NCI-H460 (cell line): ENCODE data around the gene NBPF1. TPM values are rescaled to one million over a fixed set of nuclear protein-coding genes. Genes with fewer than 3 reads are reported as not detected.
A peak's percentile ranks its signal among the peaks of the same experiment; 100 is the strongest.
"Not testable (repeated sequence)": the region's sequence is repeated elsewhere in the genome, so short reads cannot be mapped to it uniquely, and the experiment has no call there.

ENCODE experiments used
- DNase-seq: peaks from one replicate; pipeline ENCODE4 v3.0.0-alpha.2; 2016; ENCODE audit warnings: low read depth; ENCODE audit errors: extremely low read depth
- total RNA-seq: library from RNA; depleted of rRNA; stranded (reverse); fragments of >200 nt; shearing (Covaris generic); gene quantifications from 2 replicates; pipeline ENCODE4 v1.2.3, GENCODE V29; 2014

NBPF1 gene
- total RNA-seq, 1 experiment from 2014 or later: 12.9 TPM

- not testable (repeated sequence) for DNase-seq
Observed at GRCh38 chr1:16557034-16557433, 56.3 kb downstream of the NBPF1 start.

GRCh38 chr1:16553244-16553643, 60.1 kb downstream of the NBPF1 start:
- DNase-seq: not testable (repeated sequence)

DNA sequence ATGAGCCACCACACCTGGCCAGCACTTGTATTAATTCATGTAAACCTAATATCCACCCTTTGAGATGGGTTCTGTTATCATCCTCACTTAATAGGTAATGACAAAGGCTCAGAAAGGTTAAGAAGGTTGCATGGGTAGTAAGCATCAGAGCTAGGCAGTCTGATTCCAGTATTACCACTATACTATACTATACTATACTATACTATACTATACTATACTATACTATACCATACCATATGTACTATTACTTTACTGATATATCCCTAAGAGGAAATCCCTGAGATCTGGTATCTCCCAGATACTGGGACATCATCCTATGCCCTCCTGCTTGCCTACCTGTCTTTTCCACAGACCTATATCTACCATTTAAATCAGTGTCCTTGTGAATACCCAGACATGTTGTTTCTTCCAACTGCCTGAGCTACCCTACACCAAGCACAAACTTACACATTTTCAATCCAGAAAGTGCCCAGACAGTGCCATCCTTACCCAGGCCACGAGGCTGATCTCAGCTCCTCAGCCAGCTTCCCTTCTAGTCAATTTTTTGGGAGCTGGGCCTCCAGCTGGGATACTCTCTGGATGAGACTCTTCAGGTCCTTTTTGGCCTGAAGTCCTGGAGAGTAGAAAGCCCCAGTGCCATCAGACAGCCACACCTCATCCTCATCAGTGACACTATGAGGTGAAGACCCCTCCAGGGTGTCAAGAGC, 63.0 kb downstream of the NBPF1 start:
- DNase-seq: not testable (repeated sequence)

GRCh38 chr1:16549545-16549944, 63.8 kb downstream of the NBPF1 start:
- DNase-seq: not testable (repeated sequence)

DNA sequence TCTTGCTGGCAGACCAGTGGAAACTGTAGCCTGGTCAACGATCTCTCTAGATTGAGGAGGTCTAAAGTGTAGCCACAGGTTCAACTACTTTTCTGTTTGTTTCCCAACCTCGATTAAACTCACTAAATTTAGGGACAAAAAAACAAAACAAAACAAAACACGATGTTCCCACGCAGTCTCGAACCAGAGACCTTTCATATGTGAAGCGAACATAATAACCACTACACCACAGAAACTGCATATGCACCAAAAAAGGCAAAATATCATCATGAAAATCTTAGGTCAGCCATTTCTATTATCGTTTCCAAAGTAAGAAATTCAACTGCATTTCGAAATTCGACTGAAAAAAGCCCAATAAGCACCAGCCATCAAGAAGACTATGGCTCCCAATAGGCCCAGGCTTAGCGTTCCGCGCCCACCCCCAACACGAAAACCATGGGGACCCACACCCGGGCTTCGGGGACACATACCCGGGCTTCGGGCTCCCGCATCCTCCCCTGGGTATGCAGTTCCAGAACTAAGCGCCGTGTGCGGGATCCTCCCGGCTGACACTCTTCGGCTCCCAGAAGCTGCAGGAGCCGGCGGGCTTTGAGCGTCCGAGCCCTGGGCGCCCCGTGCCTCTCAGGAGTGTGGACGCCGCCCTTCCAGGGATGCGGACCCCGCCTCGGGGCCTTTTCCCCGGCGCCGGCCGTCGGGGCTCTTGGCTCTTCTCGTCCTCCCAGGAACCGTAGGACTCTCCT, 65.7 kb downstream of the NBPF1 start:
- DNase-seq: not testable (repeated sequence)

DNA sequence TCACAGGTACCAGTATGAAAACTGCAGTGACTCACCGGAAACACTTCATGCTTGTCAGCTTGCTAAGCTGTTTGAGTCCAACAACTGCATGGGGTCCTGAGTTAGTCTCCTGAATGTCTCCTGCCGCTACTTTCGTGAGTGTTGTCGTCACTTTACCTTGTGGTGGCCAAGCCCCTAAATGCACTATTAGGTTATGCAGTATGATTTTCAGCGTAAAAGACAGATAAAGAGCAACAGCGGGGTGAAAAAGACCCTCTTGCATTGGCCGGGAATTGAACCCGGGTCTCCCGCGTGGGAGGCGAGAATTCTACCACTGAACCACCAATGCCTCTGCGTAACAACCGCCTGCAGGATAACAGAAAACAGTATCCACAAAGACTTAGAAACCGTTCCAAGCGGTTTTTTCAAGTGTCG, 67.7 kb downstream of the NBPF1 start:
- peak; percentile 49 for DNase-seq

DNA sequence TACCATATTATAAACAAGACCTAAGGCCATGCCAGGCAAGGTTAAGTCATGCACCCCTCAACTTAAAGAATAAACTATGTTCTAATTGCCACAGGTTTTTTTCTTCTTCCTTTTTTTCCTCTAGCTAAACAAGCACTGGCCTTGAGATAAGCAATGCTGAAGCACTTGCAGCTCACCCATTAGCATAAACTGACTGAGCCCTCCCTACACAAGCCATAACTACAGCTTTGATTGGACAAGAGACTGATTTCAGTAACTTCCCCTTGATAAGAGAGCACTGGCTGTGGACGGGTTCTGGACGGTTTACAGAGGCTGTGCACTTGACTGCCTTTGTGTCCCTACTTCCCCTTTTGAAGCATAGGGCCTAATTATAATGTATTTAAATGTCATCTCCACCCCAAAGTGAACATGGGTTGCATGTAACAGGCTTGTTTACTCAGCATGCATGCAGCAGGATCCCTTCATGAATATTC, 72.9 kb downstream of the NBPF1 start:
- not testable (repeated sequence) for DNase-seq

- DNase-seq: not testable (repeated sequence)
Observed at GRCh38 chr1:16537528-16537927, 75.8 kb downstream of the NBPF1 start.

- not testable (repeated sequence) for DNase-seq
Observed at GRCh38 chr1:16536796-16537195, 76.6 kb downstream of the NBPF1 start.

DNA sequence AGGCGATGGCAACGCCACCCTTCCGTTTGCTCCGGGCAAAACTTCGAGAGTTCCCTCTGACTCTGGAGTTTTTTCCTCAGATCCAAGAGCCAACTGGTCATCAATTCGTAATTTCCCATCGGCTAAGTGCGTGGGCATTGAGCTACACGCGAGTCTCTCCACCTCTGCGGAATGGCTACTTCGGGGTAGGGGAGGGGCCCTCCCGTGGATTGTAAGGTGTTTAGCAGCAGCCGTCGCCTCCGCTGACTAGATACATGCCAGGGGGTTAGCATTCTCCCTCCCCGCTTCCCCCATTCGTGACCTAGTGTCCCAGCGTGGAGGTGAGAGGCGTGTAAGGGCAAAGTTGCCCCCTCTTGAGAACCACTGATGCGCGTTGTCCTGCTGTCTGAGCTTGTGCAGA, 77.5 kb downstream of the NBPF1 start:
- not testable (repeated sequence) for DNase-seq

- DNase-seq: not testable (repeated sequence)
Observed at GRCh38 chr1:16535487-16535886, 77.9 kb downstream of the NBPF1 start.

- DNase-seq: peak; percentile 45
Observed at GRCh38 chr1:16534829-16535456, 78.4 kb downstream of the NBPF1 start.

DNA sequence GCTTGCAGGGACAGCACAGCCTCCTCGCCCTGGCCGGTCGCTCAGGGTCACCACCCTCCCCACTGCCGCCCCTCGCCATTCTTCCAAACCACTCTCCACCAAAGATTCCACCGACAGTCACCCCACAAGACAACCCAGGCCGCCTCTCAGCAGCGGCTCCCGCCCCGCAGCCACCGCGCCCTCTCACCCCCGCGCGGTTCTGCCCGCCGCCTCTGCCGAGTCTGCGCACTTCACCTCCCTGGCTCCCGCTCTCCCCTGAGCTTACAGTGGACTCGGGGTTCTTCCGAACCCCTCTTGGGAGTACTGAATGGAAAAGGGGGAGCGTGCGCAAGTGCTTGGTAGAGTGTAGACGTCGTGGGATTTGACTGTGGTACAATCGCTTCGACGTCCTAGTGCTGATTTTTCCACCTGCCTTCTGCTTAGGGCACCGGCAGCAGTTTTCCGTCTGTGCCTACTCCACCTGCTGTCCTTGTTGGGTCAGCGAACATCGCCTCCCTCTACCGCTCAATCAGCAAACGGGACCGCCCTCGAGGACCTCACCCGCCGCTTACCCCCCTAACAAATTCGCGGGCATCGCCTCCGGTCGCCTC, 79.0 kb downstream of the NBPF1 start:
- DNase-seq: not testable (repeated sequence)

GRCh38 chr1:16532235-16532991, 81.0 kb downstream of the NBPF1 start:
- not testable (repeated sequence) for DNase-seq

DNA sequence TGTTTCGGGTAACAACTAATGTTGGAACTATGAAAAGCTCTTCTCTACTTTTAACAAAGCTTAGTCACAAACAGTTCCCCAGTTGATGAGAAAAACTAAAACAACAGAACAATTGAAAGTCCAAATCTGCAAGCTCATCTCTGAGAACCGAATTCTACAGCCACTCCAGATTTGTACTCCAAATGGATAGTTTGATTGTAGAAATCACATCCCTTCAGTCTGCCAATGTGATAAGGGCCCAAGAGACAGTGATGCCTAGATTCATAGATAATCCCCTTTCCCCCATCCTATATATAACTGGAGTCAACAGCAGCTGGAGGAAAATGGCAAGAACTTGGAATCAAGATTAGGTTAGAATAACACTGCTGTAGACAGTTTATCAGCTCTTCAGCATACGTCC, 85.0 kb downstream of the NBPF1 start:
- not testable (repeated sequence) for DNase-seq

DNA sequence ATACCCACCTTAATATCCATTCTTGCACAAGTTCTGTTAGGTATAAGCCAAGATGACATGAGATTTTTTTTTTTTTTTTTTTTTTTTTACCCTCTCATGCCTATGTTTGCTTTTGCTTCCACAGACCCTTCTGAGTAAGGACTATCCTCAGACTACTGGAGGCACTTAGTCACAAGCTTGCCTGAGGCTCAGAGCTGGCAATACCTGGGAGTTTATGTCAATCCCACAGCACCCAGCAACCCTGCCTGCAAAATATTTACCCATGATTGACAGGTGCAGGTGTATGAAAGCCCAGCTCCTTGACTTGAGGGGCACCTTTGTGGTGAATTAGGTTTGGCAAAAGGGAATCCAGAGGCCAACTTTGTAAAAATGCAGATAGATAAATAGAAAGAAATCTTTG, 87.6 kb downstream of the NBPF1 start:
- DNase-seq: not testable (repeated sequence)

GRCh38 chr1:16521679-16522078, 91.7 kb downstream of the NBPF1 start:
- not testable (repeated sequence) for DNase-seq

GRCh38 chr1:16521288-16521583, 92.1 kb downstream of the NBPF1 start:
- DNase-seq: no peak

DNA sequence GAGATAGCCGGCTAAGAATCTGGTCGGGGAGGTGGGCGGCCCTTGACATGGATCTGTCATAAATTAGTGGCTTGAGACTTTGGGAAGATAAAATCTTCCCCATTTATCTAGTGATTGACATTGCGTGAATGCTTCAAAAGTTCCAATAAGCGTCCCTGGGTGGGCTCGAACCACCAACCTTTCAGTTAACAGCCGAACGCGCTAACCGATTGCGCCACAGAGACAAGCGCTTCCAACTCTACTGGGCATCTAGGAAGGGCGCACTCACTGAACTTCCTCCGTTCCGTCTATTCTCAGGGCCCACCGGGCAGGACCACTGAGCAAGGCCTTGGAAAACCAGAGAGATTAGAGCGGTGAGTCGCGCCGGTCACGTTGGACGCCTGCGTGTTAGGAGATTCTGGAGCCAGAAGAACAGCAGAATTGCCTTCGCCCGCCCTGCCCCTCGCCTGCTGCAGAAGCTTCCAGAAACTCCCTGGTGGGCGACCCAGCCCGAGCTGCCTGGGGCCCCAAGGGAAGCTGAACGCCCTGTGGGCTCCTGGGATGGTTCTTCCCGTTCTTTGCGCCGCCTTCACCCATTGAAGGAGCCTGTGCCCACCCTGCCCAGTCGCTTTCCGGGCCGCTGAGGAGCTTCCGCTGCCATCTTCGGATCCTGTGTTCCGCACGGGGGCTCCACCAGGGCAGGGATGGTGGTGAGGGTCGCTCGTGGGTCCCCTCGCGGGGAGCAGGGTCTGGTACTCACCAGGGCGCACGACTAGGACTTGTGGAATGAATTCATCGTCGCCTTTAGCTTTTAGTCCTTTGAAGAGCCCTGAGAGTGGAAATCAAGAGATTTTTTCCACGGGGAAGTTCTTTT, 92.7 kb downstream of the NBPF1 start:
- not testable (repeated sequence) for DNase-seq
